Hepatic stellate cell (primary cell): ENCODE data around the gene ANGPTL5.
"Not testable (repeated sequence)": the region's sequence is repeated elsewhere in the genome, so short reads cannot be mapped to it uniquely, and the experiment has no call there.

Source experiments
- DNase-seq: peaks from one replicate; pipeline ENCODE4 v3.0.0; 2011; ENCODE audit warnings: low spot score

ANGPTL5 gene

DNA sequence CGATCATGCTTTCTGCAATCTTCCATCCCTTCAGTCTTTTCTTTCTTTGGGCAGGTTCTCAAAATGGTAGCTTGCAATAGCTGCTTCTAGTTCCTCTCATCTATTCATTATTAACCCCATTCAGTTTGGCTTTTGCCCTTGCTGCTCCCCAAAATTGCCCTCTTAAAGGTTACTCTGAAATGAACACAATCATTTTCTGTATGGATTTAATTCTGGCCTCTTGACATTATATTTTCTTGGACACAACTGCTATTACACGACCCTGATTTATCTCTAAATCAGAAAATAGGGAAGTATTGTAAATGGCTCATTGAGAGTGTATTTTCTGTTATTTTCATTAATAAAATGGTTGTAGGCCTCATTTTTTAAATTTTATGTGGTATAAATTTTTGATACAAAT, at the start of gene ANGPTL5:
Gene ANGPTL5, minus strand, starts transcription at position 101 of the 400 bp plus-strand sequence. CDS start 8,613 bp downstream, outside the sequence.
- no peak for DNase-seq

DNA sequence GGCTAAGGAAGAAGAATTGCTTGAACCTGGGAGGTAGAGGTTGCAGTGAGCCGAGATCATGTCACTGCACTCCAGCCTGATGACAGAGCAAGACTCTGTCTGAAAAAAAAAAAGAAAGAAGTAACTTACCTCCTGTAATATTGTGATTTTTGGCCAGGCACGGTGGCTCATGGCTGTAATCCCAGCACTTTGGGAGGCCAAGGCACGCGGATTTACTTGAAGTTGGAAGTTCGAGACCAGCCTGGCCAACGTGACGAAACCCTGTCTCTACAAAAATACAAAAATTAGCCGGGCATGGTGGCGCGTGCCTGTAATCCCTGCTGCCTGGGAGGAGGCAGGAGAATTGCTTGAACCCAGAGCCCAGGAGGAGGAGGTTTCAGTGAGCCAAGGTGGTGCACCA, 47.9 kb upstream of the ANGPTL5 start:
- not testable (repeated sequence) for DNase-seq

DNA sequence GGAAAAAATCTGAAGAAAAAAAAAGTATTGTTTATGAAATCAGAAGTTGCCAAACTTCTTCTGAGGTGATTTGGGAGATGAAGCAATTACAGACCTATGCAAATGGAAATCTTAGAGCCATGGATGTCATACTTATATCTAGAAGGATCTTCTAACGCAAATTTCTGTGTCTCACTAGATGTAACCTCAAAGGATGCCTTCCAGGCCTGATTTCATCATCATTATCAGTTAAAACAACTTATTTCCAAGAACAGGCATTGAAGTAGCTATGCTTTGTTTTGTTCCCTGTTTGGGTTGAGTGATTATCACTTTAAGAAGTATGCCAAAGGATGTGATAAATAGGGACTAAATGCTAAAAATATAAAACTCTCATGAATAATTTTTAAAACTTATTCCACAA, 43.9 kb upstream of the ANGPTL5 start:
- DNase-seq: no peak

DNA sequence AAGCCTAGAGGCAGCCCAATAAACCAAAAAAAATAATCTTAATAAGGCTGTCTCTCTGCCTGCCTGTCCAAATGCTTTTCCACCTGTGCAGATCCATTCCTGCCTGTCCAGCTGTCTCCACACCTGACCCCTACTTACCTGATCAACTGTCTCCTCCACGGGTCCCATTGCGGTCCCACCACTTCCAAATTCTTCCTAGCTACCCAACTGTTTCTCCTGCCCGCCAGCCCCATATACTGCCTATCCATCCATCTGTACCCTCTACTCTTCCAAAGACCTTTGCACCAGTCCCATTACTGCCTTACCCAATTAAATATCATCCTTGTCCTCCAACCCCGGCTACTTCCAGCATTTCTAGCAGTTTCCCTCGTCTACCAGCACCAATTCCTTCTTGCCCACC, 39.4 kb upstream of the ANGPTL5 start:
- DNase-seq: no peak

DNA sequence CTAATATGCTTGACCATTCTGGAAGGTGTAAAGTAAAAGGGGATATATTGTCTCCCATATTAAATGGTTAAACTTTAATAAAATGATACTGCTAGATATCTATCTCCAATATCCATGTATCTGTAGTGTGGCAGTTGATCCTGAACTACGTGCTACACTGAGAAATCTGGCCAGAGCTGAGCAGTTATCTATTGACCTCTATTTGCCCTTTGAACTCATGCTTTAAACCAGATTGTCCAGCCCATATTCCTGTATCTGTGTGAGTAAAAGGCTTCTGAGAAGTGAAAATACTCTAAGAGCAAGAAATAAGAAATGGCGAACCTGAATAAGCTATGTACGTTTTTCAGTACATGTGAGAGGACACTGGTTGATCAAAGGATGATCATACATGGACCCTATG, 39.0 kb upstream of the ANGPTL5 start:
- DNase-seq: no peak

DNA sequence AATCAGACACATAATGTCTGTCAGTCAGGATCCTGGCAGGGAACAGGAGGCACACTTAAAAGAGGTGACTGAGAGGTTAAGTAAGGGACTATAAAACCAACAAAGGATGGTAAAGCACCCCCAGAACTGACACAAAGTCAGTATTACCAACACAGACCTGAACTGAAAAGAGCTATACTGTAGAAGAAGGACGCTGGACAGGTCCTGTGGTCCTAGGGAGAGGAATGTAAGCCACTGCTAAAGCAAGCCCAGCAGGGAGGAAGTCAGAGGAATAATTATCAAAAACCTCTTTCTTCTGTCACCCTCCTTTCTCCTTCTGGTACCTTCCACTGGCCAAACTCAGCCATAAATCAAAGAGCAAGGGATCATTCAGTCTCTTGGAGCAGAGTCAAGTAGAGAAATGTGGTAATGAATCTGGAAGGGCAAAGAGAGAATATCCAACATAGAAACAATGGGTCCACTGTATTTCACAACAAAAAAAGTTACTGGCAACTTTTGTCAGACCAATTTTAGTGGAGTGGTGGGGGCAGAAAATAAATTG, 33.4 kb upstream of the ANGPTL5 start:
- DNase-seq: no peak

DNA sequence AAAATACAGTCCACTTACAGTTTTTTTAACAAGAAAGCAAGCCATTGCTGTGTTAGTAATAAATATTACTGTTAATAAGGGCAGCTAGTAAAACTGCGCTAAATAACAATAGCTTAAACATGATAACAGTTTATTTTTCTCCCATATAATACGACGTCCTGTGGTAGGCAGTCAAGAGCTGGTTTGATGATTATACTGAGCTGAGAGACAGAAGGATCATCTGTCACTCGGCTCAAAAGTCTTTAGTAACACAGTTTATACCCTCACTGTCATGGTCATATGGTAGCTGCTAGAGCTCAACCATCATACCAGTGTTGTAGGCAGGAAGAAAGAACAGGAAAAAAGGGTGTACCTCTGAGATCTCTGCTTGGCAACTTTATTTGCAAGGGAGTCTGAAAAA, 29.1 kb upstream of the ANGPTL5 start:
- DNase-seq: no peak

DNA sequence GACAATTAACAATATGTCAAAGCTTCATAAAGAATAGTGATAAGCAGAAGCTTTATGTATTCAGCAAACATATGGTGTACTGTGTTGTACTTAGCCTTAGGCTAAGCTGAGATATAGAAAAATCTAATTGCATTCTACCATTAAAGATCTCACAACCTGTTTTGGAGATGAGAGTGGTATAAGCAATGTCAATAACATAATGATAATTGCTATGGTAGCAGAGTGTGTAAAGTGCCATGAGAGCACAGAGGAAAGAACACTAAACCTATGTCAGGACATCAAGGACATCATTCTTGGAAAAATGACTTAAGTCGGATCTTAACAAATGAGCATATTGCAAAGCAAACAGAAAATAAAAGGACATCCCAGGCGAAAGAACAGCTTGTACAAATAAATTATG, 28.6 kb upstream of the ANGPTL5 start:
- no peak for DNase-seq

DNA sequence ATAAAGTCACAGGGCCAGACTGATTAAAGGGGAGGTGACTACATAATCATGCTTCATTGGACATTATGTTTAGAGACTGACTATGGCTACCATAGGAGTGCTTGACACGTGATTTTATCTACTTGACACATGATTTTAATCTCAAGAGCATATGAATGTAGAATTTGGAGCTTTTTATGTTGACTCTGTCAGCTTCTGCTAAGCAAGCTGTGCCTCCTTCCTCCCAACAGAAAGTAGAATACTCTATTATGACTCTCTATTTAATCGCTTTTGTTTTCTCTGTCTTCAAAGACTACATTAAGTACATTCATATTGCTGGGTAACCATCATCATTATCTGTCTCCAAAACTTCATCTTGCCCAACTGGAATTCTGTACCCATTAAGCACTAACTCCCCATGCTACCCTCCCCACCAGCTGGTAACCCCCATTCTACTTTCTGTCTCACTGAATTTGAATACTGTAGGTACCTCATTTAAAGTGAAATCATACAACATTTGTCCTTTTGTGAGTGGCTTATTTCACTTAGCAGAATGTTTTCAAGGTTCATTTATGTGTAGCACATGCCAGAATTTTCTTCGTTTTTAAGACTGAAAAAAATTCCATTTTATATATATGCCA, 24.7 kb upstream of the ANGPTL5 start:
- DNase-seq: no peak

DNA sequence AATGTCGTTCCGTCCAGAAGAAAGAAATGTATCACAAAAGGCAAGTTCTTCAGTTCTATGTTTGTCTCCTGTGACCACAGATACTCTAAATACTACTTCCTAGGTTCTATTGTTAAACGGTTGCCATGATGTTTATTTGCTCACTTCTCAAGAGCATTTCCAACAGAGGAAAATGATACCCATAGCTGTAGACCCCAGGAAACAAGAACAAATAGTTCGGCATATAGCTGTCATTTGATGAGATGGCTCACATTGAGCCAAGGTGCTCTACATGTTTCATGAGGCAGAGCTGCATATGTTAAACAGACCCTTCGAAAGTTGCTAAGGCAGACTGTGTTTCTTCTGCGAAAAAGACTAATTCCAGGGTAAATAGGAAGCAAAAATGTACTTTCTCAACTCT, 15.4 kb upstream of the ANGPTL5 start:
- DNase-seq: no peak

DNA sequence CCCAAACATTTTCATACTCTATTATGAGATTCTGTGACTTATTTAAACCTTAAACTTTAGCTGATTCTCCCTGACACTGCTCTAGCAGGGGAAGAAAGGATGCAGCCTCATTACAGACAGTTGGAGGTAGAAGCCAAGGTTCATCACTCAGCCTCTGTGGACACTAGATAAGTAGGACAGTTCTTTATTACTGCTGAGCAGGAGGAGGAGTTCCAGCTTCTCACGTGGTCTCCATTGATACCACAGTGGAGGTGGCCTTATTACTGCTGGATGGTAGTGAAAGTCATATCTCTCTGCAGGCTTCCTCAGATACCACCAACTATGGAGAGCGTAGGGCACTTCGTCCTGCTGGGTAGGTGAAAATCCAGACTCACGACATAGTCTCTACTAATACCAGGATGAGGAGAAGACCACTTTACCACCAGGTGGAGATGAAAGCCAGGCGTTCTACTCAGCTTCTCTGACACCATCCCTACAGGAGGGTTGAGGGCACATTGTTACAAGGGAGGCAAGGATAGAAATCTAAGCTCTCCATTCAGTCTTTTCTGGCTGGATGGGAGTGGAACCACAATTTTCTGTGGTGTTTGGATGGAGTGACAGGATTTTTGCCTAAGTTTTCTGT, 13.1 kb upstream of the ANGPTL5 start:
- DNase-seq: no peak

DNA sequence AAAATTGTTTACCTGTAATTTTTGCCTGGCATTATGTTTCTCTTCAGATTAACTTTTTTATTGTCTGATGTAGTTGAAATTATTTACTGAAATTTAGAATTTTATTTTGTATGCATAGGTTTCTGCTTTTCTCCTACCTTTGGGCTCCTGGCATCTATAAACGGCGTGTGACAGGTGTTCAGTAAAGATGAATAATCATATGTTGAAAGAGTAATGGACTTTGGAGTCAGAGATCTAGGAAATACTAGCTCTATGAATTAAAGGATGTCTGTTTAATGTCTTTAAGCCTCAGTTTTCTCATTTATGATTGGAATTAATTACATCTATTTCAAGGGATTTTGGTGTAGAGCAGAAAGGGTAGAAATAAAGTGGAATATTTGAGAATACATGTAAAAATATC, 7.2 kb upstream of the ANGPTL5 start:
- no peak for DNase-seq

DNA sequence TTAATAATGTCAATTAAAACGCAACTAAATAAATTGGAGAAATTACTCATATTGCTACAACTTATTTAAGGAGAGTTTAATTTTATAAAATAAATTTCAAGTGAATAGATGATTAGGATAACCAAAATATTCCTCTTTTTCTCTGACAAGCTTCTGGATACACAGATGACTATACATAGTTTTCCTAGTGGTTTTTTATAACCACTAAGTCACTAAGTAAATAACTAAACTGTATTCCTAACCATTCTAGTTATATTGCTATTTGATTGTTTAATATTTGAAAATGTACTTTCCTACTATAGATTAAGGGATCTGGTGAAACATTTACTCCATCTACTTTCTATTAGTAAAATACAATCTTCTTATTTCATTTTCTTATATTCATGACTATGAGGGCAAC, 4.7 kb upstream of the ANGPTL5 start:
- DNase-seq: no peak

DNA sequence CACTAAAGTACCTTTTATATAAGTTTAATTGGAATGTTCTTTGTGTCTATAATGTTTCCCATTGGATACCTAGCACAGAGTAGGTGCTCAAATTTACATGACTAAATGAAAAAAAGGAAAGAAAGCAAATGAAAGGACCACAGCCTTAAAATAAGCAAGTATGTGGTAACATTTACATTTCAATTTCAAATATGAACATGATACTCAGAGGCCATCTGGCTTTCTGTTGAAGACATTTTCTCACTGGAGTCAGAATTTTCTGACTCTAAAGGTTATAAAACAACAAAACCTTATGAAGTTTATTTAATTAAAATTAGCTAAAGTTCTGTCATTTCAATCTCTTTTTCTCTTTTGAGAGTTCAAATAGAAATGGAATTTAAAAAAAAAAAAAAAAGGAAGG, 904 bp upstream of the ANGPTL5 start:
- no peak for DNase-seq

DNA sequence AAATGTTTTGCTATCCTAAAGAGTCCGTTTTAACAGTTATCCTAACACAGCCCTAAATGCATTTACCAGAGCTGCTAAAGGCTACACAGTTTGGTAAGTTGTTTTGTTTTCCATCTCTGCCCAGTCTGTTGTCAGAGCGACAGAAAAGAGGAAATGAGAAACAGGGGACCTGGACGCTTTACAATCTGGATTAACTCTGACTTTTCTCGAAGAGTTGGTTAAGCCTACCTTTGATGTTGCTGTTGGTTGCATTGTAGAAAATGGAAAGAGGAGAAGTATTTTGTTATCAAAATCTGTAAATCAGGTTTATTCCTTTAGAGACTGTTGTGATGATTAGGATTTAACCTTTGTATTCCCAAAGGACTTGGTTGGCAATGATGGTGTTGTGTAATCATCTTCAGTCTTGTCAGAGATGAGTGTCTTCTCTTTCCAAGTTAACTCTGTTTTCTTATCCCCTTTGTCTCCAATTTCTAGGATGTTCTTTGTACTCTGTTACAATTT, 481 bp downstream of the ANGPTL5 start:
- peak; percentile 37 for DNase-seq

DNA sequence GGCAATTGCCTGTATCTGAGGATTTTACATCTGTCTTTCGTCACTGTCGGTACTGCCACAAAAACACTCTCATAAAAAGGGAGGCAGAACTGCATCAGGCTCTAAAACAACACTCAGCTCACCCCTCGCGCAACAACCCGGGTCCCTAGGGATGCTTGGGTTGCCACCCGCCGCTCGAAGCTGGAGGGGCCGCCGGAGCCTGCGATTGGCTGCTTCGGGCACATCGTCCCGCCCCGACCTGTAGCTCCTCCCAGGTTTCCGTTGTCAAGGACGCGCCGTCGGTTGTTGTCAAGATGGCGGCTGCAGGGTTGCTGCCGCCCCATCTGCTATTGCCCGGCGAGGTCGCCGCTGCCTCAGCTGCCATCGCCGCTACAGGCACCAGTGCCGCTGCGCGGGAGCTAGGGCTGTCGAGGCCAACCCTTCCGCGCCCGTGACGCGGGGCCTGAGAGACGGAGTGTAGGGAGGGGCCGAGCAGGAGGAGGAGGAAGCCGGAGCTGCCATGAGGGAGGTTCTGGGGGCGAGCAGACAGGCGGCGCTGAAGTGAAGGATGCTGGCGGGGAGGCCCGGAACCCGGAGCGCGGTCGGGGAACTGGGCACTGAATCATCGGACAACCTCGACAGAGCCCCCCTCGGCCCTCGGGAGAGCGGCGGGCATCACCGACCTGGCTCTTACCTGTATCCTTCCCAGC, 1.4 kb downstream of the ANGPTL5 start, which contains the start of gene CEP126:
Gene CEP126, plus strand, starts transcription at position 273 of the 689 bp plus-strand sequence. Its CDS starts 275 bp downstream, at position 548.
- DNase-seq: peak; percentile 86

DNA sequence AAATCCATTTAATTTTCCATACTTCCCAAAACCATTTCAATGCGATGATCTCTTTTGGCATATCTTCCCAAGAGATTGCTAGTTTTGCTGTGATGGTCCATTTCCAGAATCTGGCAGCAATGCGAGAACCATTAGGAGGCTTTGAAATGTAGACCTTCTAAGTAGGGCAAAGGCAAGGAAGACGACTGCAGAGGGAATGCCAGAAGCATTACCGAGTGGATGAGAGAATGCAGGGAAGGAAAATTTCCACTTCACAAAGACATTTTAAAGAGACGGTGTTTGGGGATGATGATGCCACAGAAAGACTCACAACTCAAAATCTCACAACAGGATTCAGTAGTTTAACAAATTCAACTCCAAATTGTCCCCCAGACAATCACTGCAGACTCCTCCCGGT, 2.0 kb downstream of the ANGPTL5 start:
- DNase-seq: peak; percentile 14

DNA sequence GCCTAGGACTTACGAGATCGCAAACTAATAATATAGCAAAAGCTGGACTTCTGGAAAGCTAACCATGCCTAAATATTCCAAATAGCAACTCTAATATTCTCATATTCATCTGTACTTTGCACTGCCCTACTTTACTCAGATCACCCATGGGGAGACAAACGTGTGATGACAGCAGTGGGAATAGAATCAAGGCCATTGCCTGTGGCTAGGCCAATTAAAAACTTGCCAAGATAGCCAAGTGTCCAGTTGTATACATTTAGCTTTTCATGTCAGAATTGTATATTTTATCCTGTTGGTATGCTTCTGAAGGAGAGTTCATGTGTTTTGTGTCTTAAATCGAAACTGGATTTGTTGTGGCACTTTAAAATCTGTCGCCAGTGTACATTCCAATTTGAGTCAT, 2.7 kb downstream of the ANGPTL5 start:
- no peak for DNase-seq

DNA sequence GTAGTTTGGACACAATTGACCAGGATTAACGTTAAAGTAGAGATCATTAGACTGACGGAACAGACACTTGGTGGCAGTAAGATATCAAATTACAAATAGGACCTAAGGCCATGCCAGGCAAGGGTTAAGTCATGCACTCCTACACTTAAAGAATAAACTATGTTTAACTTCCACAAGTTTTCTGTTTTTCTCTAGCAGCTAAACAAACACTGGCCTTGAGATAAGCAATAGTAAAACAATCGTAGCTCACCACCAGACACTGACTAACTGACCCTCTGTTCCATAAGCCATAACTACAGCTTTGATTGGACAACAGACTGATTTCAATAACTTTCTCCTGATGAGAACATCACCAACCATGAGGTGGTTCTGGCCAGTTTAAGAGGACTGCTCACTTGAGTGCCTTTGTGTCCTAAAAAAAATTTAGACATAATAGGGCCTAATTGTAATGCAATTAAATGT, 3.5 kb downstream of the ANGPTL5 start:
- peak; percentile 20 for DNase-seq

DNA sequence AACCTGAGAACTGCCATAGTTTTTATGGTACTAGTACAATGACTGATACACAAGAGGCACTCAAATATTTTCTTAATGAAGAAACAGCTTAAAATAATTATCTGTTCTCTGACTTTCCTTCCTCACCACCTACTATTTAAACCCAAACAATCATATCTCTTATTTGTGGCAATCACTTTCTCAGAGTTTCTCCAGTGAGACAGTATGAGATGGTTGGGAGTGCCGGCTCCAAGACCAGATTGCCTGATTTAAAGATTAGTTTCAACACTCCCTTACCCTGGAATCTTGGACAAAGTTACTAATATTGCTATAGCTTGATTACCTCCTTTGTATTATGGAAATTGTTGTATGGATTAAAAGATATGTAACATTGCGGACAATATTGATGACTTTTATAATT, 7.2 kb downstream of the ANGPTL5 start:
- DNase-seq: no peak

DNA sequence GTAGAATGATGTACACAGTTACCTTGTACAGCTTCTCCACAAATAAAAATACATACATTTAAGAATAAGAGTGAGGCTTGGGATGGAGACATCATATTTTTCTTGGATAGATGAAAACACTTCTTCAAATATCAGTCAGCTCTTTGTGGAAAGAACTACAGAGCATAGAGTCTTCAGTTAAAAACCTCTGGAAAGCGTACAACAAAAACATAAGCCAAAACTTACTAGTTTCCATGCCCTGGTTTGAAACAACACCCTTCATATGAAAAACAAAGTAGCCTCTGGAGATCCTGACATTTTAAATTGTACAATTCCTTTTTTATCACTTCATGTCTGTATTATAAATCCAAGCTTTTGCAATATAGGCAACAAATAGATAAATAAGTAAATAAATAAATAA, 8.5 kb downstream of the ANGPTL5 start:
- DNase-seq: no peak

DNA sequence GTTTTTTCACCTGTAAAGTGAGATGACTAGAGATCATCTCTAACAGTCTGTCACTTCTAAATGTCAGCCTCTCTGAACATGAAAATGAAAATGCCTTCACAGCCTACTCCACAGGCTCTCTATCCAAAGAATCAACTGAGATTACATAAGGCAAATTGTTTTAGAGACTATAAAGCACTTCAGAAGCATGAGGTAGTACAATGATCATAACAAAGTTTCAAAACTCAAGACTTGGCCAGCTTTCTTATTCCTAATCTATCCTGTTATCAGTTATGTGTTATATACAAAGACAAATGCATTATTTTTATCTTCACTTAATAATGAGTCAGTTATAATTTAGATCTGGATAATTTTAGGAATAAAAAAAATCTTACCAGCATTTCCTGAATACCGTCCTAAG, 21.8 kb downstream of the ANGPTL5 start:
- no peak for DNase-seq

DNA sequence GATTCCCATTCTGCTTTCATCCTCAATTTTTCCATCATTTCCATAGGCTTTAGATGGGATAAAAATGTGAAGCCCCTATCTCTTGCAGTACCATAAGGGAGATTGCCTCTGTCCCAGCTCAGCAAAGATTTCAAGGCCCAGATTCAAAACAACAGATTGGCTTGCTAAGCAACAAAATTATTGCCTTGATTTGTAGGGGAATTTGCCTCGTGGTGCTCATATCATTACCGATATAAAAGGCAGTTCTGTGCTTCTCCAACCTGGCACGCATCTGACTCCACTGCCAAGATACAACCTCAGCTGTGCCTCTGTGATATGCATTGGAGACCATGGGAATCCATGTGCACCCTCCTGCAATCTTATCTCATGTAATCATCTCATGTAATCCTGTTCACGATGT, 26.6 kb downstream of the ANGPTL5 start:
- no peak for DNase-seq
